GM18508 (cell line): ENCODE measurements around the gene TTLL4.

Source experiments
- ATAC-seq: cut with Tn5 transposase; IDR thresholded peaks from one replicate; pipeline ENCODE4 v1.9.1; 2021; ENCODE audit warnings: moderate number of reproducible peaks; ENCODE audit not compliant: insufficient read depth, unreplicated experiment

Gene TTLL4

GRCh38 chr2:218710334-218710686 is 325 bp upstream of the TTLL4 start:
- no peak for ATAC-seq

DNA sequence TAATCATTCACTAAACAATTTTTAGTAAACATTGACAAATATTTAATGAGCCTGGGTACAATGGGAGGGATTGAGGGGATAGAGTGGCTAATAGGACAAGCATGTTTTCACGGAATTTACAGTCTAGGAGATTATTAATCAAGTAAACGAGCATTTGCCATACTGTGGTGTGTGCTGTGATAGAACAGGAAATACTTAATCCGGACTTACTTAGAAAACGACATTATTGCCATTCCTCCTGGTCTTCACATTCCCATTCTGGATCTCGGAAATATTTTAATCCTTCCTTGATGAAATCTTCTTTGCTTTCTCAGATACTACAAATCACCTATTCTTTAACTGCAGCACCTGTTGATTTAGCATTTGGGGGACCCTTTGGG is 905 bp downstream of the TTLL4 start:
- no peak for ATAC-seq

- no peak for ATAC-seq
Measured at GRCh38 chr2:218713922-218714321, 3.3 kb downstream of the TTLL4 start.

DNA sequence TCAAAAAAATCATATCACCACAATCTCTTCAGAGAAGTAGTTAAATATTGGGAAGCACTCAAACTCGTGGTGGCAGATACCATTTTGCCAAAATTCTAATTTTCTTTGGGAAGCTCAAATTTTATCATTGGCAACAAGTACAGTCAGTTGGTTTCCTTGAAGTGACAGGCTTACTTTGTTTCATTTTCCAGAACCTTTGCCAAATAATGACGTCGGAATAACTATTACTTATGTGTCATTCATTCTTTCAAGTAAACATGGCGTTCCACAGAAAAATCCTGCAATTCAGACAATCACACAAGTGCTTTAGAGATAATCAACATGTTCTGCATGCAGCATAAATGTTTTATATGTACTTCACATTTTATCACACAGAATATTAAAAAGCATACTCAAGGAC is 5.4 kb downstream of the TTLL4 start:
- no peak for ATAC-seq

DNA sequence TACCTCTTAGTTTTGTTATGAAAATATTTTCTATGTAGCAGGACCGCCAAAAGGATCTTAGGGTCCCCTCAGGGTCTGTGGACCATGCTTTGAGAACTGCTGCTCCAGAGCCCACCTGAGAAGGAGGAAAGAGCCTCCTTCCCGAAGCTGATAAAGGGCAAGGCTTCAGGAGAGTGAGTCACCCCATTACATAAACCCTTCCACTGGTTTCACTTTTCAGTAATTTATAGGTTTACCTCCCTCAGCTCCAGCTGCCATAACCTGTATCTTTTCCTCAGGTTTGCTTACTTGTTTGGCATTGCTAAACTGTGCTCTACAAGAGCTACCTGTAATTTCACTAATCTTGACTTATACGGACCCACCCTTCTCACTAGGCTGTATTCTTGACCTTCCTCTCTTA is 6.6 kb downstream of the TTLL4 start:
- ATAC-seq = no peak

- no peak for ATAC-seq
Measured at GRCh38 chr2:218718058-218718457, 7.4 kb downstream of the TTLL4 start.

- no peak for ATAC-seq
Measured at GRCh38 chr2:218719457-218719856, 8.8 kb downstream of the TTLL4 start.

- no peak for ATAC-seq
Measured at GRCh38 chr2:218720048-218721041, 9.7 kb downstream of the TTLL4 start.

GRCh38 chr2:218721488-218721887 is 10.9 kb downstream of the TTLL4 start:
- no peak for ATAC-seq

DNA sequence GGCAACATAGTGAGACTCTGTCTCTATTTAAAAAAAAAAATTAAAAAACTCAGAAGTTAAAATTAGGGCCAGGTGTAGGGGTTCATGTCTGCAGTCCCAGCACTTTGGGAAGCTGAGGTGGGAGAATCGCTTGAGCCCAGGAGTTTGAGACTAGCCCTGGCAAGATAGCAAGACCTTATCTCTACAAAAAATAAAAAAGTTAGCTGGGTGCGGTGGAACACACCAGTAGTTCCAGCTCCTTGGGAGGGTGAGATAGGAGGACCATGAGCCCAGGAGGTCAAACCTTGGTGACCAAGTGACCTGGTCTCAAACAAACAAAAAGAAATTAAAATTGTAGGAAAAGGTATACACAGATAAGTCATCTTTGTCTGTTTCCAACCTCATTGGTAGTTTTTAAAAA is 11.3 kb downstream of the TTLL4 start:
- ATAC-seq = no peak

DNA sequence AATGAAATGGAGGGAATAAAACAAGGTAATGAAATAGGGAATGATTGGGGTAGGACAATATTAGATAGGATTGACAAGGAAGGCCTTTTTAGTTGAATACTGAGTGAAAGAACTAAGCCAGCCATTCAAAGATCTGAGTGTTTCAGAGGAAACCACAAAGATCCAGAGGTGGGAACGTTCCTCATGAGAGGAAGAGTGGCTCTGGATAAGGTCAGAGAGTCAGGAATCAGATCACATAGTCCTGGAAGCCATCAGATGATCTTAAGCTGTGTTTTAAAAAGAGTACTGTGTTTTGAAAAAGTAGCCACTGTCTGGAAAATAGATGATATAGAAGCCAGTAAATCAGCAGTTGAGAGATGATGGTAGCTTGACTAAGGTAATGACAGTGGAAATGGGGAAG is 11.8 kb downstream of the TTLL4 start:
- no peak for ATAC-seq

- ATAC-seq = no peak
Measured at GRCh38 chr2:218722876-218723785, 12.5 kb downstream of the TTLL4 start.

- no peak for ATAC-seq
Measured at GRCh38 chr2:218726004-218726574, 15.5 kb downstream of the TTLL4 start.

DNA sequence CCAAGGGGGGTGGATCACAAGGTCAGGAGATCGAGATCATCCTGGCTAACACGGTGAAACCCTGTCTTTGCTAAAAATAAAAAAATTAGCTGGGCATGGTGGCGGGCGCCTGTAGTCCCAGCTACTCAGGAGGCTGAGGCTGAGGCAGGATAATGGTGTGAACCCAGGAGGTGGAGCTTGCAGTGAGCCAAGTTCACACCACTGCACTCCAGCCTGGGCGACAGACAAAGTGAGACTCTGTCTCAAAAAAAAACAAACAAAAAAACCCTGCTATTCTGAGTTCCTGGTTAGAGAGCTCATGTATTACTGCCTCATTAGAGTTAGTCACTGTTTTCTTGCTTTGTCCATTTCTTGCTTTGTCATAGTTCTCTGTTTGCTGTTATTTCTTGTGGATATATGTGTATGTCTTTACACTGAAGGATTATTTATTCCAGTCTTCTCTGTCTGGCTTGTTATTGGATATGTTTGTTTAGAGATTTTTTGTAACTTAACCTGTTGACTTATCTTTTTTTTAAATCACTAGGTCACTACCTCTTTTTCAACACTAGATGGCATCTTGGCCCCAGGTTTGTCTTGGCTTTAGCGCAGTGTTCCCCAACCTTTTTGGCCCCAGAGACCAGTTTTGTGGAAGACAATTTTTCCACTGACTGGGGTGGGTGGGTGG is 17.0 kb downstream of the TTLL4 start:
- no peak for ATAC-seq

DNA sequence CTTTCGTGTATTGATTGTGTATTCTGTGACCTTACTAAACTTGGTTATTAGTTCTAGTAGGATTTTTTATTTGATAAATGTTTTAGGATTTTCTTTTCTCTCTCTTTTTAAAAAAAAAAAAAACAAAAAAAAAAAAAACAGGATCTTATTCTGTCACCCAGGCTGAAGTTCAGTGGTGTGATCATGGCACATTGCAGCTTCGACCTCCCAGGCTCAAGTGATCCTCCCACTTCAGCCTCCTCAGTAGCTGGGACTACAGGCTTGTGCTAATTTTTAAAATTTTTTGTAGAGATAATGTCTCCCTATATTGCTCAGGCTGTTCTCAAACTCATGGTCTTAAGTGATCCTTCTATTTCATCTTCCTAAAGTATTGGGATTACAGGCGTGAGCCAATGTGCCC is 19.0 kb downstream of the TTLL4 start:
- no peak for ATAC-seq

GRCh38 chr2:218732052-218732760 is 21.6 kb downstream of the TTLL4 start:
- ATAC-seq = no peak

DNA sequence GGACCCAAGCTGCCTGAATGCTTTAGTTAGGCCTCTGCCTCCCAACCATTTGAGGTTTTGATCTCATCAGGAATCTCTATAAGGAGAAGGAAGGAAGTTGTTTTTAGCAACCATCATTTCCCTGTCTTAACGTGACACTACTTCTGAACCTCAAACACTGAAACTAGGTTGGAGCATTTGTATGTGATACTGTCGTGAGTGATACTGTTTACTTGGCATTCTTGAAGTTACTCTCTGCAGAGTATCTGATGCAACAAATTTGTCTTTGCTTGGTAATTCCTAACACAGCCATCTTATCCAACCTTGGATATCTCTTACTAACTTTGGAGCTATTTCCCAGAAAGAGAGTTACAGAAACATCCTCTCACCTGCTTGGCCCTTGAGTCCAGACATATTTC is 22.1 kb downstream of the TTLL4 start:
- ATAC-seq = no peak

DNA sequence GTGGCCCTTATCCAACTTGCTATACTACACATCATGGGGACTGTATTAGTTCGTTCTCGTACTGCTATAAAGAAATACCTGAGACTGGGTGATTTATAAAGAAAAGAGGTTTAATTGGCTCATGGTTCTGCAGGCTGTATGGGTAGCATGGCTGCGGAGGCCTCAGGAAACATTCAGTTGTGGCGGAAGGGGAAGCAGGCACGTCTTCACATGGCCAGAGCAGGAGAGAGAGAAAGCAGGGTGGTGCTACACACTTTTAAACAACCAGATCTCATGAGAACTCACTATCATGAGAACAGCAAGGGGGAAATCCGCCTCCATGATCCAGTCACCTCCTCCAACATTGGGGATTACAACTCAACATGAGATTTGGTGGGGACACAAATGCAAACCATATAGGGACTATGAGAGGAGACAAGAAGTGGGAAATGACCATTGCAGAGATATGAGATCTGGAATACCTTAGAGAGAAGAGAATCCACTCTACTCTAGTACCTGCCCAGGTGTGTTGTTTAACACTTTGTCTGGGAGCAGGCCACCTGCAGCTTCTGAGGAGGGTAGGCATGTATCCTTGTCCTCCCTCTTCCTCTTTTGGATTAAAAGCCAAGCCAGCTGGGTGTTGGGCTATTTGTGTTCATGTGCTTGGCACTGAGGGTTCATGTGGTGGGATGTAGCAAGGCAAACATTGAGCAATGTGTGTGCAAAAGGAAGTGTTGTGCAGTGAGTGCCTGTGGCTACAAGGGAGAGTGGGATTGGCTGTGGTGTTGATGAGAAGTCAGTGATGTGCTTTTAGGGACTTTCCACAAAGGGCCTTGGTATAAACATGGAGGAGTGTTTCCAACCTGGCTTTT is 22.8 kb downstream of the TTLL4 start:
- ATAC-seq = no peak
